Glutamatergic neuron (in vitro differentiated cells): ENCODE results near the gene ACR. TPM values are rescaled to one million over a fixed set of nuclear protein-coding genes. Genes with fewer than 3 reads are reported as not detected.
"Not testable (repeated sequence)": the region's sequence is repeated elsewhere in the genome, so short reads cannot be mapped to it uniquely, and the experiment has no call there.

Experiments
- DNase-seq: peaks from one replicate; pipeline ENCODE4 v3.0.0; 2022
- H3K27ac Mint-ChIP-seq: one replicate; pipeline ENCODE4 v1.8.0; 2020; ENCODE audit warnings: mild to moderate bottlenecking, mixed read lengths, inconsistent platforms; ENCODE audit not compliant: unreplicated experiment
- H3K27me3 Mint-ChIP-seq: one replicate; pipeline ENCODE4 v1.8.0; 2020; ENCODE audit warnings: mild to moderate bottlenecking, moderate library complexity, mixed read lengths, inconsistent platforms; ENCODE audit not compliant: unreplicated experiment
- H3K36me3 Mint-ChIP-seq: one replicate; pipeline ENCODE4 v1.8.0; 2020; ENCODE audit warnings: mild to moderate bottlenecking, mixed read lengths, inconsistent platforms; ENCODE audit not compliant: unreplicated experiment
- H3K4me1 Mint-ChIP-seq: one replicate; pipeline ENCODE4 v1.8.0; 2020; ENCODE audit warnings: mild to moderate bottlenecking, low read depth, mixed read lengths, inconsistent platforms; ENCODE audit not compliant: unreplicated experiment
- H3K4me3 Mint-ChIP-seq: one replicate; pipeline ENCODE4 v1.8.0; 2020; ENCODE audit warnings: mild to moderate bottlenecking, mixed read lengths, inconsistent platforms; ENCODE audit not compliant: unreplicated experiment
- H3K9me3 Mint-ChIP-seq: one replicate; pipeline ENCODE4 v1.8.0; 2020; ENCODE audit warnings: mild to moderate bottlenecking, moderate library complexity, mixed read lengths, inconsistent platforms; ENCODE audit not compliant: unreplicated experiment
- CTCF ChIP-seq: fragments of 200-600 bp; sonication (generic); IDR thresholded peaks from one replicate; pipeline ENCODE4 v1.5.0; 2021; ENCODE audit not compliant: partially characterized antibody, unreplicated experiment
- total RNA-seq: library from RNA; stranded (reverse); fragmentation: NEBNext Ultra II Directional; extraction: Animal tissue kit (Norgen Biotek cat#: 25700); gene quantifications from one replicate; pipeline ENCODE4 v1.2.1, GENCODE V29; 2021; ENCODE audit not compliant: unreplicated experiment

ACR gene
- total RNA-seq, 1 donor from 2014 or later = not detected

DNA sequence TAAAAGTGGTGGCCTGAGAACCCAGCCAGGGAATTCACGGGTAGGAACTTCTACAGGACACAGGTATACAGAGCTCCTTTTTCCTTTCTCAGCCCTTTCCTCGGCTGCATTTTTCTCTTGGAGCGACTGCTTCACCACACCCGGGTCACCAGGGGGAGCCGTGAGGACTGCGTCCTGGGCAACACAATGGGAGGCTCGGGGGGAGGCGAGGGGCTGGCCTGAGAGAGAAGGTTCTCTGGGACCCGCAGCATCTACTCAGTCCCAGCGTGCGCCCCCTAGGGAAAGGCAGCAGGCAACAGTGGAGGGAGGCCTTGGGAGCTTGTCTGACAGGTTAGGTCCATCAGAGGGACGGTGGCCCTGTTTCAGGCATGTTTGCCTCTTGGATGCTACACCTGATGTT, 37.1 kb downstream of the ACR start:
- not testable (repeated sequence) for H3K9me3 Mint-ChIP-seq, H3K27me3 Mint-ChIP-seq, H3K4me1 Mint-ChIP-seq, H3K27ac Mint-ChIP-seq, H3K4me3 Mint-ChIP-seq, H3K36me3 Mint-ChIP-seq
- peak; percentile 38 for TF ChIP-seq CTCF
- peak; percentile 76 for DNase-seq

GRCh38 chr22:50777631-50778030, 39.6 kb downstream of the ACR start:
- not testable (repeated sequence) for H3K4me3 Mint-ChIP-seq, DNase-seq, H3K27me3 Mint-ChIP-seq, H3K9me3 Mint-ChIP-seq, H3K4me1 Mint-ChIP-seq, H3K27ac Mint-ChIP-seq, H3K36me3 Mint-ChIP-seq

DNA sequence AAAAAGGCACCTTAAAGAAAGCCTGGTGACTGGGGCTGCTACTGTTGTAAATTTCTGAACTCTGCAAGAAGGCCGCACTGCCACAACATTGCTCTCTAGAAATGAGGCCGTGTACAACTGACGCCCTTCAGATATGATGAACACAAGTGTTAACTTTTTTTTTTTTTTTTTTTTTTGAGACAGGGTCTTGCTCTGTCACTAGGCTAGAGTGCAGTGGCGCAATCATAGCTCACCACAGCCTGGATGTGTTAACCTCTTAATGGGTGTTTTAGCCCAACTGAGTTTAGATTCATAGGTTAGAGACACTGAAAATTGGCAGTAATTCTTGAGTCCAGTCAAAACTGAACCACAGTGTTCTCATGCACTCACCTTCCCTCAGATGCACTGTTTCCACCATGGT, 42.2 kb downstream of the ACR start:
- not testable (repeated sequence) for H3K36me3 Mint-ChIP-seq, H3K27ac Mint-ChIP-seq, H3K9me3 Mint-ChIP-seq, H3K27me3 Mint-ChIP-seq, H3K4me1 Mint-ChIP-seq, DNase-seq, H3K4me3 Mint-ChIP-seq

DNA sequence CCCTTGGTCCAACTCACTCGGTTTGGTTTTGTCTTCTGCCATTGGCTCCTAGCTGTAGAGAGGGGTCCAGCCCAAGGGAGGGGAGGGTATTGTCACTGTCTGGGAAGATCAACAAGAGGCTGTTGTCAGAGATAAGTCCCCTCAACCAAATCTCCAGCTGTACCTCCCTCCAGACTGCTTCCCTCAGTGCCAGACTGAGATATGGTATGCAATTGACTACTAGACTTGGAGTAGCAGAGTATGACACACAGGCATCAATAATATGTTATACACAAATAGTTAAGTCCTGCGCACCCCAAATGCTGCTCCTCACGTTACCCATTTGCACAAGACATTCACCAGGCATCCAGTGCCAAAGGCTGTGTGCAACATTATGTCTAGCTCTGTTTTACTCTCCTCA, 44.2 kb downstream of the ACR start:
- peak overlapping the region; percentile 78 for H3K4me3 Mint-ChIP-seq
- not testable (repeated sequence) for H3K4me1 Mint-ChIP-seq, H3K9me3 Mint-ChIP-seq, H3K36me3 Mint-ChIP-seq, H3K27me3 Mint-ChIP-seq, DNase-seq, H3K27ac Mint-ChIP-seq

DNA sequence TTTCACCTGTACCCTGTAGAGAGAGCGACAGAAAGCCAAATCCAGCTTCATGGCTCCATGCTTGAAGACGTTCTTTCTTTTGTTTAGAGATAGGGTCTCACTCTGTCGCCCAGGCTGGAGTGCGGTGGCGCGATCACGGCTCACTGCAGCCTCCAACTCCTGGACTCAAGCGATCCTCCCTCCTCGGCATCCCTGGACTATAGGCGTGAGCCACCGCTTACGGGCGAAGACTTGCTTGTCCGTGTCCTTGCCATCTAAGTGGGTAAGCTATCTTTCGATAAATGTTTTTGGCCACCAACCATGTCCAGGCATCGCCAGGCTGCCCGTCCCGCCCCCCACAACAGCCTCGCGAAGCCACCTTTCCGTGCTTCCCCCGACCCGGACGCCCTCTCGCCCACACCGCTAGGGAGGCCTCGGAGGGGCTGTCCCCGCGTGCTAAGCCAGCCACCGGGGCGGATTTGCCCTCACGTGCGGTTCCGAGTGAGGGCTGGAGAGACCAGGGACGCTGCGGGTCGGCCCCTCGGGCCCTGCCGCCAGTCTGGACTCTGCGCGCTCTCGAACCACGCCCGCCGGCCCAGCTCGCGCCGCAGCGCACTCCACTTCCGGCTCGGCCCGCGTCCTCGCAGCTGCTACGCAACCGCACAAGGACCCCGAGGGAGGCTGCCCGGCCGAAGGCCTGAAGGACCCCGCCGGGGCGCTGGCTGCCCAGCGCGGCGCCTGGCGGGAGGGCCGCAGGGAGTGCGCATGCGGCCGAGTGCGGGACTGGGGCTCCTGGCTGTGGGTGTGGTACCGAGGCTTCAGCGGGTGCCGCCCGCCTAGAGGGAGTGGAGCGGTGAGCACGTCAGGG, 45.3 kb downstream of the ACR start, which contains the start of gene RABL2B:
TSS of gene RABL2B (minus strand) at position 604 of the 847 bp plus-strand sequence. CDS start 1,342 bp downstream, outside the sequence.
- not testable (repeated sequence) for H3K9me3 Mint-ChIP-seq, H3K27ac Mint-ChIP-seq, H3K4me1 Mint-ChIP-seq

GRCh38 chr22:50783880-50784276, 45.9 kb downstream of the ACR start:
- H3K27ac Mint-ChIP-seq, H3K27me3 Mint-ChIP-seq, DNase-seq: not testable (repeated sequence)

More for the DNA sequence above, 45.3 kb downstream of the ACR start, which contains the start of gene RABL2B:
- H3K27me3 Mint-ChIP-seq, H3K36me3 Mint-ChIP-seq: not testable (repeated sequence)
- H3K4me3 Mint-ChIP-seq = peak within 1 kb of the TSS; percentile 93
- DNase-seq = peak; percentile 90

DNA sequence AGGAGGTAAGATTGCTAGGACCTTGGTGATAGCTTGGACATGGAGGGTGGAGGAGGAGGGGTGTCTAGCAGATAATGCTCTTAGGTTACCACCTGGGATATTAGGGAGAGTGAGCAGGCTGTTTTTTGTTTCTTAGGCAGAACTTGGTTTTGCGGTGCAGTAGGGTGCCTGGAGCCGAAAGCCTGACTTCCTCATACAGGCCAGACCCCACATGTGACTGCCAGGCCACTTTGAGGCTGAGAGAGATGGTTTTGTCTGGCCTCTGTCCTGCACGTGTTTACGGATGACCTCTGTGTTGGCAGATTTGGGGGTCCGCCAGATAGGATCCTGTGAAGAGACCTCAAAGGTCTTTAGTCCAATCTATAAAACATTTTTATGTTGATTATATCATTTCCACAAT, 47.3 kb downstream of the ACR start:
- not testable (repeated sequence) for H3K36me3 Mint-ChIP-seq, H3K4me1 Mint-ChIP-seq, H3K9me3 Mint-ChIP-seq, H3K27me3 Mint-ChIP-seq, H3K4me3 Mint-ChIP-seq, DNase-seq, H3K27ac Mint-ChIP-seq

More at GRCh38 chr22:50783880-50784276, 45.9 kb downstream of the ACR start:
- not testable (repeated sequence) for H3K36me3 Mint-ChIP-seq, H3K9me3 Mint-ChIP-seq, H3K4me1 Mint-ChIP-seq
- peak overlapping the region; percentile 93 for H3K4me3 Mint-ChIP-seq

- DNase-seq, H3K9me3 Mint-ChIP-seq, H3K27me3 Mint-ChIP-seq, H3K27ac Mint-ChIP-seq, H3K36me3 Mint-ChIP-seq, H3K4me3 Mint-ChIP-seq, H3K4me1 Mint-ChIP-seq: not testable (repeated sequence)
These were observed 48.9 kb downstream of the ACR start for GRCh38 chr22:50786936-50787335.

Other genes starting within 250 kb of the ACR start
- 62.2 TPM for gene LMF2, start 230.5 kb upstream of the ACR start, total RNA-seq
- gene NCAPH2, start 230.0 kb upstream of the ACR start, total RNA-seq = 52.9 TPM
- 4.8 TPM for gene SCO2, start 212.6 kb upstream of the ACR start, total RNA-seq
- gene TYMP, start 208.2 kb upstream of the ACR start, total RNA-seq = 1.2 TPM
- gene KLHDC7B, start 192.3 kb upstream of the ACR start, total RNA-seq = 0.12 TPM
- not detected for gene SYCE3, start 175.3 kb upstream of the ACR start, total RNA-seq
- gene CPT1B, start 159.8 kb upstream of the ACR start, total RNA-seq = 118 TPM
- gene CHKB, start 155.4 kb upstream of the ACR start, total RNA-seq = 147 TPM
- gene MAPK8IP2, start 137.4 kb upstream of the ACR start, total RNA-seq = 143 TPM
- gene ARSA, start 110.1 kb upstream of the ACR start, total RNA-seq = 65.7 TPM
- 20.4 TPM for gene SHANK3, start 65.4 kb upstream of the ACR start, total RNA-seq
- 19.2 TPM for gene RABL2B, start 45.4 kb downstream of the ACR start, total RNA-seq